ENCODE data around the gene IFT52.

The IFT52 gene

DNA sequence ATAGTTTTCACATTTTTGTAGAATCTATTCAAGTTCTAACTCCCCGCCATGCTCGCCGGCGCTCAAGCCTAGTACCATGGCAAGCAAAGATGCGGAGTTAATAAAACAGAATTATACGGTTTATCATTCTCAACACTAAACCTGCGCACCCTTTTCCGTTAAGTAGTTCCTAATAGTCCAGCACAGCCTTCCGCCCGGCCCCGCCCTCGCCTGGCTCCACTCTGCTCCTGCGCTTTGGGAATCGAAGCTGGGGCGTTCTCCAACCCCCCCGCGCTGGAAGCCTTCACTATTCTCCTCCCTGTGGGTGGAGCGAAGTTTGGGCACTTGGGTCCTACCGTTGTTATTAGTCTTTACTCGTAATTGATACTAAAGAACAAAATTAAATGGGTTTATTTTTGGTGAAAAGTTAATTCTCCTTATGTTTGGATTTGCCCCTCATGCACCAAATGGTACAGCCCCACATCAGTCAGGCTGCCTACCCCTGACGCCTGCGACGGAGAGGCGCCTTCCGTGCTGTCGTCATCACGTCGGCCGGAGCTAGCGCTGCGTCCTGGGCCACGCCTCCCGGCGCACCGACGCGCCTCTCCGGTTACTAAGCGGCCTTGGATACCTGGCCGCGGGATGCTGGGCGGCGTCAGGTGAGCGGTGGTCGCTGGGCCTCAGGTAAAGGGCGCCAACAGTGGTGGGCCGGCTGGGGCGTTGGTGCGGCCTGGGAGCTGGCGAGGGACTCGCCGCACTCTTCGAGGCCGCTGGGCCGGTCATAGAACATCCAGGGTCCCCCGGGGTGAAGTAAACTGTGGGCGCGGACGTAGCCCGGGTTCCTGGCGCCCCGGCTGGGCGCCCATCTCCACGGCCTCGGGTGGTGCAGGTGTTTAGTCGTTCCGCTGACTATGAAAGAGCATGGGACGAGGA is at the start of gene IFT52:
TSS of gene IFT52 (plus strand) at position 546 of the 912 bp plus-strand sequence. CDS start 3,762 bp downstream, outside the sequence.
- DNase-seq, result peak; percentile 91

DNA sequence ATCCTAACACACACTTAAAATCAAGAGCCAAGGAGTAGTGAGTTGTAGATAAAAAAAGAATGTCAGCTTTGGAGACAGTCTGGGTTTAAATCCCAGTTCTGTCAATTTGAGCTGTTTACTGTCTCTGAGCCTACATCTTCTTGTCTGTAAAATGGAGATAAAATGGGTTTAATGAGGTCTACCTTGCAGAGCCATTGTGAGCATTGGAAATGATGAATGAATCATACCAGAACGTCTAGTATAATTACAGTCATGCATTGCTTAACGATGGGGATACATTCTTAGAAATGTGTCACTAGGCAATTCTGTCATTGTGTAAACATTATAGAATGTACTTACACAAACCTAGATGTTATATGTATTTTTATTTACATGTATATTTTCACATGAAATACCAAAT is 49.5 kb upstream of the IFT52 start:
- peak; percentile 53 for DNase-seq

- DNase-seq, result no peak
These were observed 48.6 kb upstream of the IFT52 start for GRCh38 chr20:43542161-43542560.

DNA sequence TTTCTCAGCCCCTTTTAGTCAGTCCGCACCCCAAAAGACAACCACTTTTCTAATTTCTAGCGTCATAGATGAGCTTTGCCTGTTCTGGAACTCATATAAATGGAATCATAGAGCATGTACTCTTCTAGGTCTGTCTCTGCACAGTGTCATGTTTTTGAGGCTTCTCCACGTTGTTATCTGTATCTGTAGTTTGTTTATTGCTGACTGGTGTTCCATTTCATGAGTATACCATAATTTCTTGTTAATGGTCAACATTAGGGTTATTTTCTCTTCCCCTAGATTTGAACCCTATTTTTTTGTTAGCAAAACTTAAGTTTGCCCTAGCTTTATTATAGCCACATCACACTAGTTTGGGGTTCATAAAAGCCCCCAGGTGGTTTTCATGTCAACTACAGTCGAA is 48.1 kb upstream of the IFT52 start:
- DNase-seq, result no peak

DNA sequence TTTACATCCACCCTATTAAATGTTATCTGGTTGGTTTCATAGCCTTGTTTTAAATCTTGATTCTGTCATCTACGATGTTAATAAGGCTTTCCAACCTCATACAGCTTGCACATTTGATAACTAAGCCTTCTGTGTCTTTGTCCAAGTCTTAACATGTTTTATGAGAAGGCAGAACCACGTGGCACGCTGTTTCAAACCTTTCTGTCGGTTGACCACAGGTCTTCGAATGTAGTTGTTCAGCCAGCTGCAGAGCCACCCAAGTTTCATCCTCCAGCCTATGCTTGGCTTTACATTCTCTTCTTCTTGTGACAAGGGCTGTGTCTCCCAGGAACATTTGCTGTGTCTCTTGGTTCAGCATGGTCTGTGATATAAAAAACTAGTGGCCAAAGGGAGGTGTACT is 47.6 kb upstream of the IFT52 start:
- DNase-seq, result no peak

DNA sequence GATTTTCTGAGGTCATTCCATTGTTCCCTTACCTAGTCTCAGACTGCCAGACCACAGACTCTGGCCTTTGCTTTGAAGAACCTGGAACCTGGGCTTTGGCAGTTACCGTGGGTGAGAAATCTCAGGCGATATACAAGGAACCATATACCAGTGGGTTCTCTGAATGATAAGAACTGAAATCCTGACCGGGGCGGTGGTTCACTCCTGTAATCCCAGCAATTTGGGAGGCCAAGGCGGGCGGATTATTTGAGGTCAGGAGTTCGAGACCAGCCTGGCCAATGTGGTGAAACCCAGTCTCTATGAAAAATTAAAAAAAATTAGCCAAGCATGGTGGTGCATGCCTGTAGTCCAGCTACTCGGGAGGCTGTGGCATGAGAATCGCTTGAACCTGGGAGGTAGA is 46.2 kb upstream of the IFT52 start:
- no peak for DNase-seq

DNA sequence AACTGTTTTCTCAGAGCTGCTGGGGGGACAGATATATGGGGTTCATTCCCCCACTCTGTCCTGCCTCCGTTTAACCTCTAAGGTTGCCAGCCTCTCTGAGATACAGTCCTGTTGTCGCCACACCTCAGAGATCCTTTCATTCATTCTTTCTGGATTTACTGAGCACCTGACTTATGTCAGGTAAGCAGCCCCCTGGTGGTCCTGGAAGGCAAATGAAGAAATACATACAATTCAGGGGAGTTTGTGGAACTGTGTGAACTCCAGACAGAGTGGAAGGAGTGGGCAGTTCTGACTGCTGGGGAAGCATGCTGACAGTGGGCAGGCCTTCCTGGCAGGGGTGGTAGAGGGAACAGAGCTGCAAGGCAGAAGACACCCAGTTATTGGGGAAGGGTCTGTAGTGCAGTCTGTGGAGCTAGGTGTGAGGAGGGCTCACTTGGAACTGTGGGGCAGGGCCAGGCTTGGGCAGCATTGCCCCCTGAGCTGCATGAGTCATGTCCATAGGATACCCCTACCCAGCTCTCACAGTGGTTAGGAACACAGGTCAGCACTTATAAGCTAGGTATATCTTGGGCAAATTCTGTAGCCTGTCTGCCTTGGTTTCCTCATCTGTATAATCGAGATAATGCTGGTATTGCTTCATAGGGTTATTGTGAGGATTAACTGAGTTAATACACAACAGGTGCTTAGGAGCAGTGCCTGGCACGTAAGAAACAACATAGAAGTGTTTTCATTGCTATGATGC is 44.7 kb upstream of the IFT52 start:
- DNase-seq, result no peak

DNA sequence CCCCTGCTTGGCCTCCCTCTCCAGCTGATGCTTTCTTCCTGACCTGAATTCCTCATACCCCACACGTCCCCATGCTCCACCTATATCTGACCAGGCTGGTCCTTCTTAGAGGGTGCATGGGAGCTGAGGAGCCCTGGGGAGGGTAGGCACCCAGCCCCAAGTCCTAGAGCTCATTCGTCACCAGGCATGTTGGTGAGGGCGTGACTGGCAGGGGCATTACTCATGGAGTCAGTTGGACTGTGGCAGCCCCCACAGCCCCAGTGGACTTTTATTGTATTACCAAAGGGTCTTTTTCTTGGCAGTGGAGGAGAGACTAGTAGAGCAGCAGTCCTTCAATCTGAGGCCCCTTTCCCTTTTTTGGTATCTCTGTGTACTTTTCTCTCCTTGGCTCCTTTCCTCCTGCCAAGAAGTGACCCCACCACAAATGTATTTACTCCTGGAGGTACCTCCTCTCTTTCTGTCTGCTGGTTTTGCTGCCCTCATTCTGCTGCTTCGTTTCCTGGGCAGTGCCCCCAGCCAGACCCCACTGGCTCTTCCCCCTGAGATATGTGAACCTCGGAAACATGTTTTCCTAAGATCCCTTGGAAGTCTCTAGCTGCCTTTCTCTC is 42.4 kb upstream of the IFT52 start:
- no peak for DNase-seq

DNA sequence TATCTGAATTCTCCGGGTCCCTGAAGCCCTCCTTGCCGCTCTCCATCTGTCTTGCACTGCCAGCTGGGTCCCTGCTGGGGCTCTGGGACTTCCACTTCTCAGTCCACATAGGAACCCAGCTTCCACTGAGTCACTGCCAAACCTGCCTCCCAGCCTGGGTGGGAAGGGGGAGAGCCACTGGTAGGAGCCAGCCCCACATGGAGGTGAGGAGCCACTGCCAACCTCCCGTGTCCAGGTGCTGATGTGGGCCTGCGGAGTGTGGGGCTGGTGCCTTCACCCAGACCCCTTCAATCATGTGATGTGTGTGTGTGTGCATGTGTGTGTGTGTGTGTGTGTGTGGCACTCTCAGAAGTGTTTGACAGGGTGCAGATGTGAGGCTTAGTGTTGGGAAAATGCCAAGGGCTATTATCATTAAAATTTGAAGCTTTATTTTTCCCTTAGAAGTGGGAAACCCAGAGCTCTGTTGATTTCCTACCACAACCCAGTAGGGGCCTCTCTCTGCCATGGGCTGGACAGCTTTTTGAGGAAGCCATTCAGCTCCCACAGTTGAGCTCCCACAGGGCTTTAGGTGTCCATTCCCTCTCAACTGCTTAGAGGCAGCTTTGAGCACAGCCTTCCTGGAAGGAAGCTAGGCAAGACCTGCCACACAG is 41.2 kb upstream of the IFT52 start:
- no peak for DNase-seq

DNA sequence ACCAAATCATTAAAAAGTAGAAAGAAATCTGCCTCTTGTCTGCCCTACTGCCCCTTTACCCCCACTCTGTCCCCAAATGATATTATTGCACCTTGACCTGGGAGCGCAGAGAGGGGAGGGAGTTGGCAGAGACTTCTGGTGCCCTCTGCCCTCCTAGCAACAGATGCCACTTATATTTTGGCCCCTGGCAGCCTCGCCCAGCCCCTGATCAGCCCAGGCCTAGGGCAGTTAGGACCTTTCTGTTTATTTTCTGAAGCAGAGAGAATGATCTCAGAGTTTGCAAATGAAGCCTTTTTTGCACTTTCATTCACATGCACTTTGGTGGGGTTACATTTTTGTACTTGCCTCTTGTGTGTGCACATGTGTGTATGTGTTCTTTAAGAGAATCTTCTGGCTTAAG is 40.3 kb upstream of the IFT52 start:
- no peak for DNase-seq

- no peak for DNase-seq
These were observed 36.4 kb upstream of the IFT52 start for GRCh38 chr20:43554369-43554768.

DNA sequence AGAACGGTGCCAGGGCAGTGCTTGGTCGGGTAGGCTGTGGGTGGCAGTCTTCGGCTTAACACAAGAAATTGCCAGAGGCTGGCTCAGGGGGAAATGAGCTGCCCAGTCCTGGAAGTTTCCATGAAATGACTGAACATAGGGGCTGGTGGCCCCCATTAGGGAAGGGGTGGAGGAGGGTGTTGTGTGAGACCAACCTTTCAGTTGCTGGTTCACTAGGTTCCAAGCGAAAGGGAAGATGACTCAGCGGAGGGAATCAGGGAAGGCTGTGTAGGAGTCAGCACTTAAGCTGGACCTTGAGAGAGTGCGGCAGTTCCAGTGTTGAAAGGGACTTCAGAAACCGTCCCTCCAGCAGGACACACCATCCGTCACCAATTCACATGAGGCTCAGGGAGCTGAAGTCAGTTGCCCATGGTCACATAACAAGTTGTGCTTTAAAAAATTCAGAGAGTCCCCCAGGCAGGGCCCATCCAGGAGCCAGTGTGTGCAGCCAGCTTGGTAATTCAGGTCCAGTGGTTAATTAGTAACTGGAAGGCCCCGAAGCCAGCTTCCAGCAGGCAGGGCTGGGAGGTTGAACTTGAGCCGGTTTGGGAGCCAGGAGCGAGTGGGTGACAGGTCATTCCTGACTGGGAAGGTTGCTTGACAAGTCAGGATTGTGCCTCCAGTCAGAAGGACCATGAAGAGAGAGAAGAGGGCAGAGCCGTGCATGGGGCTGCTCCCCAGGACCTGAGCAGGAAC is 32.2 kb upstream of the IFT52 start, which contains the start of gene SGK2:
TSS of gene SGK2 (plus strand) at position 616 of the 735 bp plus-strand sequence. CDS start 7,469 bp downstream, outside the sequence.
- peak; percentile 16 for DNase-seq

- DNase-seq, result no peak
These were observed 31.4 kb upstream of the IFT52 start for GRCh38 chr20:43559147-43559987.

GRCh38 chr20:43560974-43561373 is 29.8 kb upstream of the IFT52 start:
- no peak for DNase-seq

- DNase-seq, result no peak
These were observed 27.3 kb upstream of the IFT52 start for GRCh38 chr20:43563429-43563828.

DNA sequence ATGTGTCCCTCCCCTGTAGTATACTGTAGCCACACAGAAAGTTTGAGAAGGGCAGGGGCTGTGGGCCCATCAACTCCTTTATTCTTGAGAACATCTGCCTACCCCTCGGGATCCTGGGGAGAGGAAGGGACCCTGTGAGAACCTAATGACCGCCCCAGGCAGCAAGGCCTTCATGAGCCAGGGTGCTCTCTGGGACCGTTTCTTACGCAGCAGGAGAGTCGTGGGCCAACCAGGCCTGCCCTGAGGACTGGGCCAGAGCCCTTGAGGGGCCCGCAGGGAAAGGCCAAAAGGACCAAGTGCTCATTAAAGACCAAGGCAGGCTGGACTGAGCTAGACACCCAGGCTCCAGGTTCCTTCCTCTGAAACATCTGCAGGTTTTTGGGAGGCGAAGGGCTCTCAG is 26.7 kb upstream of the IFT52 start:
- no peak for DNase-seq

GRCh38 chr20:43564455-43564854 is 26.3 kb upstream of the IFT52 start:
- no peak for DNase-seq

- no peak for DNase-seq
These were observed 25.6 kb upstream of the IFT52 start for GRCh38 chr20:43564993-43565757.

GRCh38 chr20:43565758-43566104 is 25.0 kb upstream of the IFT52 start:
- DNase-seq, result no peak

DNA sequence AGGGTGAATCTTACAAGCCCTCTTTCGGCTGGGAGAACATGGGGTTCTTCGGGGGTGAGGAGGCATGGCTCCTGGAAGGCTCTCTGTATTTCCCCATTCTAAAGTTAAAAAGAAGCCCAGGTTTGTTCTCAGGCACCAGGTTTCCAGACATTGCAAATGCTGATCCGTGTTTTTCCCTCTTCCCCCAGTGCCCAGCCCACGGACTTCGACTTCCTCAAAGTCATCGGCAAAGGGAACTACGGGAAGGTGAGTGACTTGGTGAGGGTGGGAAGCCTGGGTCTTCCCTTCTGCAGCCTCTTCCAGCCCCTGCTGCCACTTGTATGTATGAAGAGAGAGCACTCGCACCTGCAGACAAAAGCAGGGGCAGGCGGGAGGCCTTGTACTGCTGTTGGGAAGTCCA is 23.3 kb upstream of the IFT52 start:
- DNase-seq, result no peak

GRCh38 chr20:43568706-43569105 is 22.0 kb upstream of the IFT52 start:
- DNase-seq, result no peak

Data from fibroblast of skin of right biceps (primary cell).